Activated CD4-positive, alpha-beta T cell treated with anti-CD3 and anti-CD28 coated beads, Interleukin-2, Interleukin-6, amounts not matched to agents 100 ng/mL and 50 ng/mL, durations not matched to agents 16 hours and 8 hours (primary cell): ENCODE results near the gene HCAR3.
A peak's percentile ranks its signal among the peaks of the same experiment; 100 is the strongest.
"Not testable (repeated sequence)": the region's sequence is repeated elsewhere in the genome, so short reads cannot be mapped to it uniquely, and the experiment has no call there.

ENCODE experiments used
- DNase-seq: peaks from one replicate; pipeline ENCODE4 v3.0.0-alpha.2; 2020

The HCAR3 gene

GRCh38 chr12:122721057-122721545 is 4.5 kb upstream of the HCAR3 start:
- peak; percentile 76 for DNase-seq

GRCh38 chr12:122715211-122715610 is 1.4 kb downstream of the HCAR3 start:
- not testable (repeated sequence) for DNase-seq

GRCh38 chr12:122713491-122714188 is 3.0 kb downstream of the HCAR3 start:
- not testable (repeated sequence) for DNase-seq

- DNase-seq: not testable (repeated sequence)
Measured at GRCh38 chr12:122711266-122711665, 5.3 kb downstream of the HCAR3 start.

GRCh38 chr12:122710341-122710740 is 6.3 kb downstream of the HCAR3 start:
- not testable (repeated sequence) for DNase-seq

GRCh38 chr12:122709287-122709686 is 7.3 kb downstream of the HCAR3 start:
- DNase-seq: not testable (repeated sequence)

- not testable (repeated sequence) for DNase-seq
Measured at GRCh38 chr12:122703841-122704240, 12.8 kb downstream of the HCAR3 start.

- not testable (repeated sequence) for DNase-seq
Measured at GRCh38 chr12:122702890-122703611, 13.6 kb downstream of the HCAR3 start, which contains the start of gene HCAR2. Gene HCAR2 (minus strand): TSS chr12:122703357. CDS start chr12:122703283, 74 bp downstream.

GRCh38 chr12:122701481-122701880 is 15.1 kb downstream of the HCAR3 start:
- not testable (repeated sequence) for DNase-seq

- DNase-seq: not testable (repeated sequence)
Measured at GRCh38 chr12:122700038-122700710, 16.4 kb downstream of the HCAR3 start.

- not testable (repeated sequence) for DNase-seq
Measured at GRCh38 chr12:122696922-122697321, 19.7 kb downstream of the HCAR3 start.

- no peak for DNase-seq
Measured at GRCh38 chr12:122691566-122691965, 25.0 kb downstream of the HCAR3 start.

- DNase-seq: no peak
Measured at GRCh38 chr12:122688291-122688690, 28.3 kb downstream of the HCAR3 start.

- no peak for DNase-seq
Measured at GRCh38 chr12:122687086-122687485, 29.5 kb downstream of the HCAR3 start.

GRCh38 chr12:122686538-122686937 is 30.1 kb downstream of the HCAR3 start:
- no peak for DNase-seq

GRCh38 chr12:122684297-122684813 is 32.3 kb downstream of the HCAR3 start:
- DNase-seq: no peak

- DNase-seq: no peak
Measured at GRCh38 chr12:122681814-122682213, 34.8 kb downstream of the HCAR3 start.

- DNase-seq: not testable (repeated sequence)
Measured at GRCh38 chr12:122680989-122681388, 35.6 kb downstream of the HCAR3 start.

- not testable (repeated sequence) for DNase-seq
Measured at GRCh38 chr12:122676781-122677180, 39.8 kb downstream of the HCAR3 start.

- not testable (repeated sequence) for DNase-seq
Measured at GRCh38 chr12:122676015-122676414, 40.6 kb downstream of the HCAR3 start.

- DNase-seq: no peak
Measured at GRCh38 chr12:122672515-122672914, 44.1 kb downstream of the HCAR3 start.

- DNase-seq: no peak
Measured at GRCh38 chr12:122669397-122670070, 47.1 kb downstream of the HCAR3 start.
